K562 (cell line): ENCODE data around the gene OR9Q1. TPM values are rescaled to one million over a fixed set of nuclear protein-coding genes. Genes with fewer than 3 reads are reported as not detected.

ENCODE experiments used
- ATAC-seq: fragments of 200-7000 bp; cut with Tn5 transposase; 3 replicates; pipeline ENCODE4 v1.9.1; 2020; ENCODE audit warnings: moderate library complexity
- BruUV-seq: library from RNA; stranded (reverse); fragments of 400-500 nt; replicated peaks from 2 replicates; lab custom pipeline; 2021; lab: Mats Ljungman, UMichigan
- CTCF ChIA-PET: fragments of 300-600 bp; formaldehyde crosslinking; extraction: SDS; loops from one replicate; lab custom pipeline; 2021; ENCODE audit warnings: low intra/inter-chr PET ratio; lab: Yijun Ruan, JAX
- POLR2A ChIA-PET: fragments of 300-600, 350-650 bp; sonication (Branson Sonifier 250); formaldehyde crosslinking; extraction: SDS; loops from one replicate; lab custom pipeline; 2021; ENCODE audit warnings: antibody characterized with exemption, inconsistent platforms; lab: Yijun Ruan, JAX
- DNase-seq, 4 experiments: peaks; one replicate each; pipeline versions ENCODE4 v3.0.0 to v3.0.0-alpha.2; 2011 to 2018; ENCODE audit warnings: low spot score in 3 of 4, mixed read lengths in 3 of 4; ENCODE audit errors: extremely low read depth in 1 of 4
- FAIRE-seq: peaks from 2 replicates; lab custom pipeline; 2011; peaks lifted over from hg19 to GRCh38; lab: Jason Lieb, UNC
- H2AFZ ChIP-seq: 2 replicates; pipeline ENCODE4 v1.6.0; 2011; ENCODE audit warnings: low read depth, low read length, control low read depth, inconsistent platforms
- H3K27ac ChIP-seq: fragments of 200-600 bp; 3 replicates; pipeline ENCODE4 v1.8.0; 2011; ENCODE audit warnings: low read depth, mild to moderate bottlenecking, control low read depth, inconsistent platforms, low read length, moderate library complexity, mixed read lengths; ENCODE audit errors: extremely low read depth
- H3K27me3 ChIP-seq, 2 experiments: fragments of 300-600 bp in 1 of 2; 2 replicates in 1 of 2; 3 replicates in 1 of 2; pipeline versions ENCODE4 v1.6.0 to v1.8.0; 2011; ENCODE audit warnings: inconsistent platforms in 2 of 2, low read length in 2 of 2, mild to moderate bottlenecking in 1 of 2, mixed read lengths in 1 of 2, moderate library complexity in 1 of 2; ENCODE audit not compliant: control insufficient read depth in 2 of 2, insufficient read depth in 2 of 2
- H3K36me3 ChIP-seq: fragments of 300-600 bp; 3 replicates; pipeline ENCODE4 v1.8.0; 2011; ENCODE audit warnings: mild to moderate bottlenecking, low read length, inconsistent platforms; ENCODE audit not compliant: control insufficient read depth, insufficient read depth
- H3K4me1 ChIP-seq, 2 experiments: fragments of 200-600 bp in 1 of 2; replicated peaks in 1 of 2; 2 replicates in 1 of 2; 3 replicates in 1 of 2; pipeline versions ENCODE4 v1.5.1 to v1.8.0; 2011; ENCODE audit warnings: inconsistent platforms in 2 of 2, low read length in 2 of 2, mild to moderate bottlenecking in 1 of 2, mixed read lengths in 1 of 2, moderate library complexity in 1 of 2; ENCODE audit not compliant: control insufficient read depth in 2 of 2, insufficient read depth in 2 of 2
- H3K4me2 ChIP-seq: 2 replicates; pipeline ENCODE4 v1.6.1; 2011; ENCODE audit warnings: low read length, control low read depth, inconsistent platforms, mixed read lengths; ENCODE audit not compliant: insufficient read depth
- H3K4me3 ChIP-seq: fragments of 200-600 bp; sonication (generic), shearing (Covaris generic); 2 replicates; pipeline ENCODE4 v1.5.1; 2016; ENCODE audit warnings: control low read depth, inconsistent platforms
- H3K79me2 ChIP-seq: fragments of 200-600 bp; 3 replicates; pipeline ENCODE4 v1.8.0; 2011; ENCODE audit warnings: low read length, inconsistent platforms; ENCODE audit not compliant: control insufficient read depth, insufficient read depth
- H3K9ac ChIP-seq, 2 experiments: 2 replicates each; pipeline versions ENCODE4 v1.6.0 to v1.6.1; 2011; ENCODE audit warnings: low read depth in 2 of 2, low read length in 2 of 2, control low read depth in 1 of 2, inconsistent platforms in 1 of 2, mild to moderate bottlenecking in 1 of 2, mixed read lengths in 1 of 2; ENCODE audit not compliant: insufficient read depth in 1 of 2
- H3K9me1 ChIP-seq: one replicate; pipeline ENCODE4 v1.6.0; 2011; ENCODE audit warnings: inconsistent platforms, mild to moderate bottlenecking, low read length, moderate library complexity; ENCODE audit not compliant: control insufficient read depth, insufficient read depth
- H3K9me3 ChIP-seq: replicated peaks from 2 replicates; pipeline ENCODE4 v1.5.1; 2011; ENCODE audit warnings: low read depth, low read length, inconsistent platforms; ENCODE audit not compliant: control insufficient read depth, insufficient read depth
- H4K20me1 ChIP-seq: replicated peaks from 2 replicates; pipeline ENCODE4 v1.6.1; 2011; ENCODE audit warnings: low read length, inconsistent platforms, mixed read lengths; ENCODE audit not compliant: control insufficient read depth, insufficient read depth
- ATF1 ChIP-seq, 2 experiments: fragments of 450-650 bp in 1 of 2; IDR thresholded peaks; 2 replicates each; pipeline ENCODE4 v1.6.1; 2016; ENCODE audit warnings: missing compliant biosample characterization in 1 of 2, missing genetic modification characterization in 1 of 2
- ATF3 ChIP-seq, 2 experiments: fragments of 450-650 bp in 1 of 2; sonication (generic) in 1 of 2; formaldehyde crosslinking in 1 of 2; IDR thresholded peaks in 1 of 2; conservative IDR thresholded peaks in 1 of 2; 2 replicates each; pipeline versions ENCODE4 v1.6.1 to v1.8.1; 2016 to 2023; ENCODE audit warnings: mild to moderate bottlenecking in 2 of 2, moderate library complexity in 2 of 2, inconsistent platforms in 1 of 2, missing genetic modification reagents in 1 of 2
- BDP1 ChIP-seq: IDR thresholded peaks from 3 replicates; pipeline ENCODE4 v1.6.1; 2011; ENCODE audit not compliant: insufficient read length, insufficient read depth
- CBX8 ChIP-seq: fragments of 200-600 bp; sonication (generic); IDR thresholded peaks from 2 replicates; pipeline ENCODE4 v1.6.1; 2012; ENCODE audit warnings: borderline replicate concordance, mixed run types, low read depth, mild to moderate bottlenecking, moderate library complexity, mixed read lengths, low read length, control low read depth, inconsistent platforms; ENCODE audit not compliant: poor library complexity, severe bottlenecking; ENCODE audit errors: extremely low read depth
- GTF2A2 ChIP-seq: IDR thresholded peaks from 2 replicates; pipeline ENCODE4 v1.6.1; 2016; ENCODE audit warnings: mild to moderate bottlenecking, missing genetic modification characterization, missing compliant biosample characterization
- HCFC1 ChIP-seq: IDR thresholded peaks from 2 replicates; pipeline ENCODE4 v1.6.1; 2012; ENCODE audit warnings: low read depth, low read length, improper control_type of control experiment
- MAZ ChIP-seq, 2 experiments: fragments of 450-650 bp in 1 of 2; sonication (generic) in 1 of 2; formaldehyde crosslinking; IDR thresholded peaks in 1 of 2; conservative IDR thresholded peaks in 1 of 2; 2 replicates each; pipeline versions ENCODE4 v1.4.0 to v1.5.0; 2020; ENCODE audit warnings: mild to moderate bottlenecking in 1 of 2, missing genetic modification reagents in 1 of 2
- NFE2L1 ChIP-seq: fragments of 450-650 bp; IDR thresholded peaks from 2 replicates; pipeline ENCODE4 v1.6.1; 2016; ENCODE audit warnings: missing genetic modification characterization, low read depth, mild to moderate bottlenecking, missing compliant biosample characterization, moderate library complexity, borderline replicate concordance
- NR2C2 ChIP-seq, 2 experiments: fragments of 200-800 bp in 1 of 2; sonication (Bioruptor generic) in 1 of 2; sonication (generic) in 1 of 2; formaldehyde crosslinking in 1 of 2; IDR thresholded peaks; 2 replicates each; pipeline versions ENCODE4 v1.6.1 to v1.8.0; 2016 to 2022; ENCODE audit warnings: mild to moderate bottlenecking in 1 of 2, missing compliant biosample characterization in 1 of 2, missing genetic modification characterization in 1 of 2, missing genetic modification reagents in 1 of 2
- RFX5 ChIP-seq: IDR thresholded peaks from 2 replicates; pipeline ENCODE4 v1.6.1; 2011; ENCODE audit warnings: low read depth, mild to moderate bottlenecking, improper control_type of control experiment, low read length
- XRCC5 ChIP-seq: fragments of 200-400 bp; formaldehyde crosslinking; IDR thresholded peaks from 2 replicates; pipeline ENCODE4 v1.6.1; 2017; ENCODE audit warnings: low read depth, mild to moderate bottlenecking, low read length
- ZBTB8A ChIP-seq: fragments of 450-650 bp; IDR thresholded peaks from 2 replicates; pipeline ENCODE4 v1.6.1; 2018; ENCODE audit warnings: mild to moderate bottlenecking, moderate library complexity; ENCODE audit not compliant: partially characterized antibody
- ZNF589 ChIP-seq: fragments of 200-800 bp; sonication (Bioruptor generic); IDR thresholded peaks from 2 replicates; pipeline ENCODE4 v1.6.1; 2016; ENCODE audit warnings: low read depth, missing genetic modification characterization, missing compliant biosample characterization
- WGBS: fragments of 100-300 bp; shearing (Covaris generic); methylation state at CpG from one replicate; pipeline ENCODE4 v1.1.6; 2016; ENCODE audit warnings: low coverage, mixed read lengths; ENCODE audit not compliant: insufficient coverage; ENCODE audit errors: missing lambda C conversion rate; 5-methylcytosine and 5-hydroxymethylcytosine counted together
- in situ Hi-C: fragments of 300-500 bp; cut with MboI; formaldehyde crosslinking; loops from 4 replicates; pipeline ENCODE4 v1.15.0; 2018; ENCODE audit warnings: inconsistent platforms, mixed read lengths
- intact Hi-C: fragments of 100-400 bp; cut with micrococcal nuclease; formaldehyde crosslinking; loops from 2 replicates; pipeline ENCODE4 v1.14.2; 2022
- polyA plus RNA-seq, 8 experiments: library from polyadenylated mRNA; depleted of rRNA in 4 of 8; stranded (reverse) in 5 of 8; unstranded in 3 of 8; fragments of >200 nt; fragmentation: Nextera tagmentation in 2 of 8; fragmentation: Illumina TruSeq in 1 of 8; extraction: Ambion mirVana in 2 of 8; extraction: Trizol in 1 of 8; gene quantifications; 2 replicates each; pipeline versions ENCODE4 v1.2.1 to v1.2.3, GENCODE V29; 2011 to 2014; ENCODE audit warnings: inconsistent platforms in 1 of 8, missing spikeins in 1 of 8
- total RNA-seq, 7 experiments: library from RNA; depleted of rRNA in 6 of 7; stranded (reverse); fragments of >200 nt in 6 of 7; fragmentation: Illumina TruSeq in 2 of 7; extraction: Trizol in 2 of 7; gene quantifications; 2 replicates each; pipeline versions ENCODE4 v1.2.1 to v1.2.3, GENCODE V29; 2011 to 2021; ENCODE audit warnings: low replicate concordance in 1 of 7

The OR9Q1 gene
- total and polyA plus RNA-seq, 9 of the 15 experiments (the other 6 are each of a cell fraction or from before 2014, with no cell fraction given) = not detected

GRCh38 chr11:58023435-58023931 lies at the start of gene OR9Q1 (continued):
- TF ChIP-seq ATF3 (IDR thresholded peaks at IDR 0.05) (no peak), ATF3 (CRISPR knock-in tag; conservative IDR thresholded peaks at IDR 0.05) (no peak), HCFC1 (no peak), ZNF589 (no peak)

GRCh38 chr11:57974132-57974531 lies 49.5 kb upstream of the OR9Q1 start:
- FAIRE-seq (no peak), DNase-seq (no peak), ATAC-seq (no peak)
- BruUV-seq = no TSS peak
- peaks cover 0 to 6% of the 10 kb centered on the region in 2 experiments; a peak in 2 of 5 replicates for H3K27me3 ChIP-seq
- H3K4me3 ChIP-seq = no peak overlapping the region
- H3K9ac ChIP-seq = no peak overlapping the region
- no peak overlapping the region for H2AFZ ChIP-seq
- H3K4me2 ChIP-seq = no peak overlapping the region
- WGBS = 0% methylated on average over 1 of the region's 1 CpG
- ChIA-PET CTCF (no interaction called here), POLR2A (no interaction called here)
- H3K79me2 ChIP-seq = no peaks in the 10 kb centered on the region
- in situ Hi-C loops = no loop called here
- H4K20me1 ChIP-seq = no peaks in the 10 kb centered on the region
- intact Hi-C loops = no loop called here
- no peaks in the 10 kb centered on the region for H3K9me1 ChIP-seq
- no peaks in the 10 kb centered on the region for H3K9me3 ChIP-seq
- no peak overlapping the region for H3K27ac ChIP-seq
- H3K36me3 ChIP-seq = no peaks in the 10 kb centered on the region
- H3K4me1 ChIP-seq = no peaks in the 10 kb centered on the region
- TF ChIP-seq GTF2A2 (tag) (no peak), NFE2L1 (tag) (no peak), MAZ (CRISPR knock-in tag; conservative IDR thresholded peaks at IDR 0.05 in 1 of 2, IDR thresholded peaks at IDR 0.05 in 1 of 2) (no peak), ZBTB8A (no peak), CBX8 (no peak), RFX5 (no peak), XRCC5 (no peak), ATF1 (CRISPR knock-in tag; IDR thresholded peaks at IDR 0.05) (no peak), ATF1 (tag; IDR thresholded peaks at IDR 0.05) (no peak), BDP1 (no peak), NR2C2 (CRISPR knock-in tag; IDR thresholded peaks at IDR 0.05) (no peak), NR2C2 (tag; IDR thresholded peaks at IDR 0.05) (no peak)
